HepG2 (cell line): ENCODE measurements around the gene DCLRE1C. TPM values are rescaled to one million over a fixed set of nuclear protein-coding genes. Genes with fewer than 3 reads are reported as not detected.
A peak's percentile ranks its signal among the peaks of the same experiment; 100 is the strongest.

ENCODE experiments used
- DR1 ChIP-seq: sonication (generic); formaldehyde crosslinking; IDR thresholded peaks from 2 replicates; pipeline ENCODE4 v1.8.0; 2021; ENCODE audit warnings: mild to moderate bottlenecking, missing genetic modification reagents, inconsistent platforms
- MAFK ChIP-seq, 2 experiments: IDR thresholded peaks in 1 of 2; conservative IDR thresholded peaks in 1 of 2; 2 replicates each; pipeline ENCODE4 v1.6.1; 2011; ENCODE audit warnings: improper control_type of control experiment in 2 of 2, low read length in 2 of 2
- POLR2G ChIP-seq: fragments of 200-400 bp; formaldehyde crosslinking; IDR thresholded peaks from 2 replicates; pipeline ENCODE4 v1.6.1; 2018; ENCODE audit warnings: mild to moderate bottlenecking, low read depth, low read length, moderate library complexity
- RFX5 ChIP-seq: IDR thresholded peaks from 2 replicates; pipeline ENCODE4 v1.6.1; 2011; ENCODE audit warnings: low read depth, low read length, improper control_type of control experiment
- SAFB2 ChIP-seq: sonication (generic); formaldehyde crosslinking; IDR thresholded peaks from 2 replicates; pipeline ENCODE4 v1.5.1; 2020; ENCODE audit warnings: missing genetic modification reagents, low read depth, mild to moderate bottlenecking, borderline replicate concordance
- U2AF2 ChIP-seq: fragments of 200-400 bp; formaldehyde crosslinking; IDR thresholded peaks from 2 replicates; pipeline ENCODE4 v1.6.1; 2017; ENCODE audit warnings: low read depth, mild to moderate bottlenecking, low read length
- ZNF232 ChIP-seq: sonication (generic); formaldehyde crosslinking; IDR thresholded peaks from 2 replicates; pipeline ENCODE4 v1.4.0; 2020; ENCODE audit warnings: missing genetic modification reagents, borderline replicate concordance
- ZNF234 ChIP-seq: sonication (generic); formaldehyde crosslinking; conservative IDR thresholded peaks from 2 replicates; pipeline ENCODE4 v1.5.1; 2020; ENCODE audit warnings: mild to moderate bottlenecking, missing genetic modification reagents
- ZNF382 ChIP-seq: sonication (generic); formaldehyde crosslinking; IDR thresholded peaks from 2 replicates; pipeline ENCODE4 v1.5.0; 2020; ENCODE audit warnings: missing genetic modification reagents, mild to moderate bottlenecking, borderline replicate concordance
- ZNF577 ChIP-seq: sonication (generic); formaldehyde crosslinking; IDR thresholded peaks from 2 replicates; pipeline ENCODE4 v1.4.0; 2020; ENCODE audit warnings: mild to moderate bottlenecking, low read depth, missing genetic modification reagents, borderline replicate concordance
- ZNF614 ChIP-seq: IDR thresholded peaks from 2 replicates; pipeline ENCODE4 v1.6.1; 2018; ENCODE audit warnings: missing biosample characterization, missing genetic modification reagents, inconsistent platforms, borderline replicate concordance
- ZNF629 ChIP-seq: sonication (generic); formaldehyde crosslinking; conservative IDR thresholded peaks from 2 replicates; pipeline ENCODE4 v1.5.0; 2020; ENCODE audit warnings: missing genetic modification reagents
- ZNF891 ChIP-seq: sonication (generic); formaldehyde crosslinking; IDR thresholded peaks from 2 replicates; pipeline ENCODE4 v1.5.0; 2020; ENCODE audit warnings: mild to moderate bottlenecking, missing genetic modification reagents
- ZSCAN22 ChIP-seq: sonication (generic); formaldehyde crosslinking; IDR thresholded peaks from 2 replicates; pipeline ENCODE4 v1.4.0; 2020; ENCODE audit warnings: mild to moderate bottlenecking, missing genetic modification reagents
- polyA plus RNA-seq, 8 experiments: library from polyadenylated mRNA; depleted of rRNA in 3 of 8; stranded (reverse) in 7 of 8; unstranded in 1 of 8; fragments of >200 nt; fragmentation: Illumina TruSeq in 4 of 8; extraction: Trizol in 4 of 8; gene quantifications; 2 replicates each; pipeline versions ENCODE4 v1.2.1 to v1.2.3, GENCODE V29; 2011 to 2016; ENCODE audit warnings: low read depth in 4 of 8, missing spikeins in 1 of 8, mixed read lengths in 1 of 8; ENCODE audit not compliant: insufficient read depth in 1 of 8
- total RNA-seq, 5 experiments: library from RNA; depleted of rRNA; stranded (reverse); fragments of >200 nt; fragmentation: Illumina TruSeq; extraction: Trizol; gene quantifications; 2 replicates each; pipeline ENCODE4 v1.2.3, GENCODE V29; 2016; ENCODE audit warnings: low read depth in 1 of 5
- TF ChIP-seq, protein P1 (sequence below): sonication (generic); formaldehyde crosslinking; IDR thresholded peaks from 2 replicates; pipeline ENCODE4 v1.8.0; 2022; ENCODE audit warnings: missing genetic modification reagents, mild to moderate bottlenecking, inconsistent platforms, borderline replicate concordance
- TF ChIP-seq, protein P2 (sequence below): sonication (generic); formaldehyde crosslinking; conservative IDR thresholded peaks from 2 replicates; pipeline ENCODE4 v1.4.0; 2020; ENCODE audit warnings: mild to moderate bottlenecking, missing genetic modification reagents, moderate library complexity
- TF ChIP-seq, protein P3 (sequence below), 2 experiments: sonication (generic) in 1 of 2; formaldehyde crosslinking in 1 of 2; IDR thresholded peaks; 2 replicates each; pipeline versions ENCODE4 v1.6.1 to v1.9.0; 2014 to 2022; ENCODE audit warnings: antibody characterized with exemption in 1 of 2, borderline replicate concordance in 1 of 2, inconsistent platforms in 1 of 2, low read depth in 1 of 2, missing genetic modification reagents in 1 of 2

The DCLRE1C gene
- total and polyA plus RNA-seq, 2 of the 13 experiments (the other 11 are each of a cell fraction or from before 2014, with no cell fraction given): 3.0 to 10.3 TPM

DNA sequence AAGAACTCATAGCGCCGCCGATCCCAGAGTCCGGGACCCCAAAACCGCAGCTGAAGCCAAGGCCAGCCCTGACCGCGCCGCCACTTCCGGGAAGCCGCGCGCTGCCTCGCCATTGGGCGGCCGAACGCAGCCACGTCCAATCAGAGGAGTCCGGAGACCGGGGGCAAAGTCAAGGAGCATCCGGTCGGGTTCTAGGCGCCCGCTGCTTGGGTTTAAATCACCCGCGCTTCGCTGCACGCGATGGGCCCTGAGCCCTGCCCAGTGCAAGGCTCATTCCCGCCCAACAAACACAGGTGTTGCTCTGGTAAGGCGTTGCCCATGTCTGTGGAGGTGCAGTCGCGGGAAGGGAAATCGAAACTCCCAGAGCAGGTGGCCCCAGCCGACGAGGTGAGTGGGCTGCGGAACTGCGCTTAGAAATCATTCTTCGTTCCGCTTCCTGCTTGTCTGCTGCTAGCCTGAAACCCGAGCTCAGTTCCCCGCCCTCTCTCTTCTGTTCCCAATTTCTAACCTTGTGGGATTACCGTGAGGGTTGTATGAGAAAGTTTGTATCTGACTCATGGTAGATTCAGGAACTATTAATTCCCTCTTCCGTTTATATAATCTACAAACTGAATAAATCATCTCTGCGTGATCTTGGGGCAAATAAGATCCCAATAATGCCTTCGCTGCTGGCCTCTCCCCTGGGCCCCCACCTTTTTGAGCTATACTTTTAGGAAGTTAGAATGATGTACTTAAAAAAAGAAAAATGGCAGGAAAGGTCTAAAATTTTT is at the start of gene DCLRE1C (continued):
- TF ChIP-seq, protein P1, sequence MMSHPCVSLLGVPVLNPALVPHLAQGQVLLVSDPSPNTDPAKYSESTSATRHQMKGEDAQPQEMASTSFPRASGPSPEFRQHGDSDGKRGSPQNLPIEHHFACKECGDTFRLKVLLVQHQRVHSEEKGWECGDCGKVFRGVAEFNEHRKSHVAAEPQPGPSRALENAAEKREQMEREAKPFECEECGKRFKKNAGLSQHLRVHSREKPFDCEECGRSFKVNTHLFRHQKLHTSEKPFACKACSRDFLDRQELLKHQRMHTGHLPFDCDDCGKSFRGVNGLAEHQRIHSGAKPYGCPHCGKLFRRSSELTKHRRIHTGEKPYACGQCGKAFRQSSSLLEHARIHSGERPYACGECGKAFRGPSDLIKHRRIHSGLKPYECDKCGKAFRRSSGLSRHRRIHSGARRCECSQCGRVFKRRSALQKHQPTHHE: peak; percentile 83; the same call in 1 of the 2 replicates
- TF ChIP-seq RFX5 (peak; percentile 58; the same call in 1 of the 2 replicates), SAFB2 (CRISPR knock-in tag) (peak; percentile 89; the same call in 1 of the 2 replicates), ZSCAN22 (CRISPR knock-in tag) (no peak; the same call in 1 of the 2 replicates), ZNF629 (CRISPR knock-in tag) (no peak; the same call in 1 of the 2 replicates), POLR2G (peak; percentile 78), ZNF382 (CRISPR knock-in tag) (no peak), ZNF614 (peak; percentile 88; the same call in 1 of the 2 replicates), ZNF232 (CRISPR knock-in tag) (peak; percentile 64; the same call in 1 of the 2 replicates), ZNF891 (CRISPR knock-in tag) (peak; percentile 88; the same call in 1 of the 2 replicates), MAFK (conservative IDR thresholded peaks at IDR 0.05 in 1 of 2, IDR thresholded peaks at IDR 0.05 in 1 of 2; ENCODE audit: low read length in 2 of 2) (no peak), DR1 (CRISPR knock-in tag) (peak; percentile 76; the same call in 1 of the 2 replicates), ZNF577 (CRISPR knock-in tag) (no peak), ZNF234 (no peak), U2AF2 (no peak)
- TF ChIP-seq, protein P2, sequence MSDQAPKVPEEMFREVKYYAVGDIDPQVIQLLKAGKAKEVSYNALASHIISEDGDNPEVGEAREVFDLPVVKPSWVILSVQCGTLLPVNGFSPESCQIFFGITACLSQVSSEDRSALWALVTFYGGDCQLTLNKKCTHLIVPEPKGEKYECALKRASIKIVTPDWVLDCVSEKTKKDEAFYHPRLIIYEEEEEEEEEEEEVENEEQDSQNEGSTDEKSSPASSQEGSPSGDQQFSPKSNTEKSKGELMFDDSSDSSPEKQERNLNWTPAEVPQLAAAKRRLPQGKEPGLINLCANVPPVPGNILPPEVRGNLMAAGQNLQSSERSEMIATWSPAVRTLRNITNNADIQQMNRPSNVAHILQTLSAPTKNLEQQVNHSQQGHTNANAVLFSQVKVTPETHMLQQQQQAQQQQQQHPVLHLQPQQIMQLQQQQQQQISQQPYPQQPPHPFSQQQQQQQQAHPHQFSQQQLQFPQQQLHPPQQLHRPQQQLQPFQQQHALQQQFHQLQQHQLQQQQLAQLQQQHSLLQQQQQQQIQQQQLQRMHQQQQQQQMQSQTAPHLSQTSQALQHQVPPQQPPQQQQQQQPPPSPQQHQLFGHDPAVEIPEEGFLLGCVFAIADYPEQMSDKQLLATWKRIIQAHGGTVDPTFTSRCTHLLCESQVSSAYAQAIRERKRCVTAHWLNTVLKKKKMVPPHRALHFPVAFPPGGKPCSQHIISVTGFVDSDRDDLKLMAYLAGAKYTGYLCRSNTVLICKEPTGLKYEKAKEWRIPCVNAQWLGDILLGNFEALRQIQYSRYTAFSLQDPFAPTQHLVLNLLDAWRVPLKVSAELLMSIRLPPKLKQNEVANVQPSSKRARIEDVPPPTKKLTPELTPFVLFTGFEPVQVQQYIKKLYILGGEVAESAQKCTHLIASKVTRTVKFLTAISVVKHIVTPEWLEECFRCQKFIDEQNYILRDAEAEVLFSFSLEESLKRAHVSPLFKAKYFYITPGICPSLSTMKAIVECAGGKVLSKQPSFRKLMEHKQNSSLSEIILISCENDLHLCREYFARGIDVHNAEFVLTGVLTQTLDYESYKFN: peak; percentile 60
- TF ChIP-seq, protein P3, sequence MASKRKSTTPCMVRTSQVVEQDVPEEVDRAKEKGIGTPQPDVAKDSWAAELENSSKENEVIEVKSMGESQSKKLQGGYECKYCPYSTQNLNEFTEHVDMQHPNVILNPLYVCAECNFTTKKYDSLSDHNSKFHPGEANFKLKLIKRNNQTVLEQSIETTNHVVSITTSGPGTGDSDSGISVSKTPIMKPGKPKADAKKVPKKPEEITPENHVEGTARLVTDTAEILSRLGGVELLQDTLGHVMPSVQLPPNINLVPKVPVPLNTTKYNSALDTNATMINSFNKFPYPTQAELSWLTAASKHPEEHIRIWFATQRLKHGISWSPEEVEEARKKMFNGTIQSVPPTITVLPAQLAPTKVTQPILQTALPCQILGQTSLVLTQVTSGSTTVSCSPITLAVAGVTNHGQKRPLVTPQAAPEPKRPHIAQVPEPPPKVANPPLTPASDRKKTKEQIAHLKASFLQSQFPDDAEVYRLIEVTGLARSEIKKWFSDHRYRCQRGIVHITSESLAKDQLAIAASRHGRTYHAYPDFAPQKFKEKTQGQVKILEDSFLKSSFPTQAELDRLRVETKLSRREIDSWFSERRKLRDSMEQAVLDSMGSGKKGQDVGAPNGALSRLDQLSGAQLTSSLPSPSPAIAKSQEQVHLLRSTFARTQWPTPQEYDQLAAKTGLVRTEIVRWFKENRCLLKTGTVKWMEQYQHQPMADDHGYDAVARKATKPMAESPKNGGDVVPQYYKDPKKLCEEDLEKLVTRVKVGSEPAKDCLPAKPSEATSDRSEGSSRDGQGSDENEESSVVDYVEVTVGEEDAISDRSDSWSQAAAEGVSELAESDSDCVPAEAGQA (IDR thresholded peaks at IDR 0.05; ENCODE audit: low read depth): 0 out of 2 replicates have a peak, but pooled peaks have one; percentile 35
- TF ChIP-seq, protein P3 (CRISPR knock-in tag; IDR thresholded peaks at IDR 0.05; ENCODE audit: borderline replicate concordance): peak; percentile 38
